NCI-H2196 (cell line): ENCODE measurements around the gene MANBA.
"Not testable (repeated sequence)": the region's sequence is repeated elsewhere in the genome, so short reads cannot be mapped to it uniquely, and the experiment has no call there.

Experiments
- DNase-seq: peaks from one replicate; lab custom pipeline; 2025; ENCODE audit not compliant: unreplicated experiment; lab: John Stamatoyannopoulos, UW

Gene MANBA

GRCh38 chr4:102725229-102725628 is 35.5 kb downstream of the MANBA start:
- DNase-seq, result no peak

DNA sequence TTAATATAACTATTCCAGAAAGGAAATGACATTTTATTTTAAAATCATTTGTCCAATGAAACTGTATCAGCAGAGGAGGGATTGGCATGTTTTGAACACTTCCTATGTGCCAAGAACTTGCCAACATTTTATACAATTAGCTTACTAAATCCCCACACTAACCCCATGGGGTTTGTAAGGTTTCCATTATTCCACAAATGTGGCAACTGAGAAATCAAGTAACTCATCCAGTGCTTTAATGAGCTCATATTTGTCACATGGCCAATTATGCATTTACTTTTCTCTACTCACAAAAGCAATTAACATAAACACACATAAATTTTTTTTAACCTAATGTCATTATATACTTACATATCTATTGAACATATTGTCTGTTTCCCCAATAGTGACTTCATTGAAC is 37.3 kb downstream of the MANBA start:
- no peak for DNase-seq

- no peak for DNase-seq
Measured at GRCh38 chr4:102722740-102723139, 38.0 kb downstream of the MANBA start.

GRCh38 chr4:102718833-102719575 is 41.8 kb downstream of the MANBA start:
- not testable (repeated sequence) for DNase-seq

GRCh38 chr4:102717448-102718092 is 43.2 kb downstream of the MANBA start:
- no peak for DNase-seq

DNA sequence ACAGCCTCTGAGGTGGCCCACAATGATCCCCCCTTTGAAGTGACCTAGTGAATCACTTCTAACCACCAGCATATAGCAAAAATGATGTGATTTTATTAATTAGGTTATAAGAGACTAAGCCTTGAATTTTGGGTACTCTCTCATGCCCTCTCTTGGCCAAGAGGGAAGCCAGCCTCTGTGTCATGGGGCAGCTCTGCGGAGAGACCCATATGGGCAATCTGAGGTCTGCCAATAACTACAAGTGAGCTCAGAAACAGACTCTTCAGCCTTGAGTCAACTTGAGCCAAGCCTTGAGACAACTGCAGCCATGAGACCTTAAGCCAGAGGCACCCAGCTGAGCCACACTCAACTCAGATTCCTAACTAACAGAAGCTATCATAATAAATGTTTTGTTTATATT is 45.7 kb downstream of the MANBA start:
- no peak for DNase-seq

DNA sequence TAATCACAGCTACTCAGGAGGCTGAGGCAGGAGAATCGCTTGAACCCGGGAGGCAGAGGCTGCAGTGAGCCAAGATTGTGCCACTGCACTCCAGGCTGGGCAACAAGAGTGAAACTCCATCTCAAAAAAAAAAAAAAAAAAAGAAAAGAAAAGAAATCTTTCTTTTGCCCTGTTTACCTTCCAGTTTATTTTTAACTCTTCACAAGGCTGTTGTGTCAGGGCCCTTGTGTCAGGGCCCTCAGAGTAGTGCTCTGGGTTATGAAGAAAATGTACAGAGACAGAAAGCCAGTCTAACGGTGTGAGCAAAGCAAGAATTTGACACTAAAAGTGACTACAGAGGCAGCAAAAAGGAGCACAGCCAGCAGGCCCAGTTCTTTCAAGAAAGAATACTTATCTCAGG is 47.0 kb downstream of the MANBA start:
- DNase-seq, result not testable (repeated sequence)

- no peak for DNase-seq
Measured at GRCh38 chr4:102713096-102713495, 47.7 kb downstream of the MANBA start.

GRCh38 chr4:102710986-102711385 is 49.8 kb downstream of the MANBA start:
- DNase-seq, result no peak

DNA sequence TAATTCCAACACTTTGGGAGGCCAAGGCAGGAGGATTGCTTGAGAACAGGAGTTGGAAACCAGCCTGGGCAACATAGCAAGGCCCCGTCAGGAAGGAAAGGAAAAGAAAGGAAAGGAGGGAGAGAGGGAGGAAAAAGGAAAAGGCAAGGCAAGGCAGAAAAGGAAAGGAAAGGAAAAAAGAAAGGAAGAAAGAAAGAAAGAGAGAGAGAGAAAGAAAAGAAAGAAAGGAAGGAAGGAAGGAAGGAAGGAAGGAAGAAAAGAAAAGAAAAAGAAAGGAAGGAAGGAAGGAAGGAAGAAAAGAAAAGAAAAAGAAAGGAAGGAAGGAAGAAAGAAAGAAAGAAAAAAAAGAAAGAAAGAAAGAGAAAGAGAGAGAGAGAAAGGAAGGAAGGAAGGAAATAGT is 51.7 kb downstream of the MANBA start:
- DNase-seq, result not testable (repeated sequence)

DNA sequence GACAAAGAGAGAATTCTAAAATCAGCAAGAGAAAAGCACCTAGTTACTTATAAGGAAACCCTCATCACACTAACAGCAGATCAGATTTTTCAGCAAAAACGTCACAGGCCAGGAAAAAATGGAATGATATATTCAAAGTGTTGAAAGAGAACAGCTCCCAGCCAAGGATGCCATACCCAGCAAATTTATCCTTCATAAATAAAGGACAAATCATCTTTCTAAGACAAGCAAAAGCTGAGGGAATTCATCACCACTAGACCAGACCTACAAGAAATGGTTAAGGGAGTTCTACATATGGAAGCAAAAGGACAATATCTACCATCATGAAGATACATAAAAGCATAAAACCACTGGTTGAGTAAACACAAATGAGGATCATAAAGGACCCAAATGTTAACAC is 53.6 kb downstream of the MANBA start:
- no peak for DNase-seq

GRCh38 chr4:102705391-102705935 is 55.3 kb downstream of the MANBA start:
- no peak for DNase-seq

DNA sequence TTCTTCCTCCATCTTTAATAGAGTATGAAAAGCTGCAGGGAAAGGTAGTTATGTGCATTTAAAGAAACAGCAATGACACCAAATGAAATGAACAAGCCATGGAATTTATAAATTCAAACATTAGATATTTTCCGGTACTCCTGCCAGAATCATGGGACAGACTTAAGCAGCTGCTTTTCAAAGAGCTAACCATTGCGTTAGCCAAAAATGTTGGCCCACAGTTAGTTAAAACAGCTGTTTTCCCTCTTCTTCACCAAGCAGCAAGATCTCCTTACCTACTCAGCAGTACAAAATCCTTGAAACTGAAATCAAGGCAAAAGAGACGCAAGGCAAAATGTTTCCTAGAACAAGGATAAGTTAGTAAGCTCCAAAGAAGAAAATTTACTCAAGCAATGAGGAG is 64.0 kb downstream of the MANBA start:
- DNase-seq, result no peak

DNA sequence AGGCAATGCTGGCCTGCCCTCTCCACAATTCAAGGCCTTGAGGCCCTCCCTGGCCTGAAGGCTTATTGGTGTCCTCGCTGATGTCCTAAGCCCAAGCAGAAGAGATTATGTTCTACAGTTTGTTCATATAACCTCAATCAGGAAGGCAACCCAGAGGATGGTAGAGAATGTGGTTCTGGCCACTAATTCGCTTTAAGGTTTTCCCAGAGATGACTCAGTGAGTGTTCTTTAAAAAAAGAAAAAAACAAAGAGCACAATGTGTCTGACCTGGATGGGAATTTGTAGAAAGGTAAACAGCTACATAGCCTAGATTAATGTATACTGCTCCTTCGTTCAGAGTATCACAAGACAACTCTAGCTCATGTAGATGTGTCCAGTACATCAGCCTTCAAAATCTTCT is 66.0 kb downstream of the MANBA start:
- no peak for DNase-seq

- DNase-seq, result no peak
Measured at GRCh38 chr4:102693861-102694260, 66.9 kb downstream of the MANBA start.

DNA sequence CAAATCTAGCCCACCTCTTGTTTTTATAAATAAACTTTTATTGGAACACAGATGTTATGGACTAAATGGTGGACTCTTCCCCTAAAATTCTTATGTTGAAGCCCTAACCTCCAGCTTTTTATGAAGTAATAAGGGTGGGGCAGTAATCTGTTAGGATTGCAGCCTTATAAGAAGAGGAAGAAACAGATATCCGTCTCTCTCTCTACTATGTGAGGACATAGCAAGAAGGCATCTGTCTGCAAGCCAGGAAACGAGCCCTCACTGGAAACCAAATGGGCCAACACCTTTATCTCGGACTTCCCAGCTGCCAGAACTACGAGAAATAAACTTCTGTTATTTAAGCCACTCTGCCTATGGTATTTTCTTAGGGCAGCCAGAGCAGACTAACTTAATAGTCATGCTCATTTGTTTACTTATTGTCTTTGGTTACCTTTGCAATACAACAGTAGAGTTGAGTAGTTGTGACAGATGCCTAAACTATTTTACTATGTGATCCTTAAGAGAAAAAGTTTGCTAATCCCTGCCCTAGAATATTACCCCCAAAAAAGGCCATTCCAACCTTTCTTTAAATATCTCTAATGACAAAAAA is 67.4 kb downstream of the MANBA start:
- no peak for DNase-seq

DNA sequence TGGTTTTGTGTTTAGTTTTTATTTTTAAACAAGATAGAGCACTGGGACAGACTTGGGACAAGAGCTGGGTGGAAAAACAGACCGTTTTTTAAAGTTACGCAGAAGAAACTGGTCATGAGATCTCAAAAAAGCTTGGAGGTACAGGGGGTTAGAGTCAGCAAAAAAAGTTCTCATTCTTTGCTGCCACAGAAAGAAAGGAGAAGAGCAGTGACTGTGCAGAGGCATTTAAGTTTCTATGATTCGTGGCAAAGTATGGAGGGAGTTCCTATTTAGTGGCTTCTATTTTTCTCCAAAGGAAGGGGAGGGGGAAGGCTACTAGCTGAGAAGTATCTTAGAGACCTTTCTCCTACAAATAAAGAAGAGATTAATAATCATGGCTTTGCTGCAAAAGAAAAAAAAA is 68.3 kb downstream of the MANBA start:
- no peak for DNase-seq

- DNase-seq, result no peak
Measured at GRCh38 chr4:102687982-102688433, 72.8 kb downstream of the MANBA start.

DNA sequence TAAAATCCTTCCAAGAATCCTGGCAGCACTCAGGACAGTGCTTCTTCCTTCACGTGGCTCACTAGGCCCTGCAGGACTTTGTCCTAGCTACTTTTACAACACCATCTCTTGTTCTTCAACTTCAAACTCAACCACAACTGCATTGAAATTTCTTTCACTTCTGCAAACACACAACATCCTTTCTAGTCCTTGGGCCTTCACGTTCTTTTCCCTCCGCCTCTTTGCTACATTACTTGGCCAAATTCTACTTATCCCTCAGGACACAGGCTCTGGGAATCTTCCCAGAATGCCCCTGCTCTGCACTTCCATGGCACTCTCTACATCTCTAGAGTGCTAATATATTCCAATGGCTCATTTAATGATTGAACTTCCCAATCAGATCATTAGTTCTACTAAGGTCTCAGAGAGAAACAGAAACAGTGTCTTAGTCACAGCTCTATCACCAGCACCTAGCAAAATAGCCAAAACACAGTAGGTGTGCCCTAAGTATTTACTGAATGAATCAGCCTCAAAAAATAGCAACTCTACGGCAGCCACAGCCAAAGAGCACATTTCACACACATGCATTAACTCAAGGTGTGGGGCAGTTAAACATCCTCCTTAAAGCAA is 73.3 kb downstream of the MANBA start:
- DNase-seq, result no peak

GRCh38 chr4:102685768-102686167 is 75.0 kb downstream of the MANBA start:
- no peak for DNase-seq

GRCh38 chr4:102684610-102685052 is 76.1 kb downstream of the MANBA start:
- DNase-seq, result no peak
